NCI-H2171 (cell line): ENCODE results near the gene DENND1B.
"Not testable (repeated sequence)": the region's sequence is repeated elsewhere in the genome, so short reads cannot be mapped to it uniquely, and the experiment has no call there.

ENCODE experiments used
- DNase-seq: peaks from one replicate; lab custom pipeline; 2025; lab: John Stamatoyannopoulos, UW

The DENND1B gene

GRCh38 chr1:197553281-197553680 is 222.0 kb downstream of the DENND1B start:
- no peak for DNase-seq

- DNase-seq, result no peak
Measured at GRCh38 chr1:197546989-197547388, 228.3 kb downstream of the DENND1B start.

GRCh38 chr1:197544553-197544952 is 230.7 kb downstream of the DENND1B start:
- no peak for DNase-seq

GRCh38 chr1:197544130-197544529 is 231.2 kb downstream of the DENND1B start:
- no peak for DNase-seq

GRCh38 chr1:197541411-197541810 is 233.9 kb downstream of the DENND1B start:
- DNase-seq, result no peak

- peak; percentile 31 for DNase-seq
Measured at GRCh38 chr1:197526736-197527371, 248.4 kb downstream of the DENND1B start.

GRCh38 chr1:197521118-197521739 is 254.1 kb downstream of the DENND1B start:
- no peak for DNase-seq

- DNase-seq, result no peak
Measured at GRCh38 chr1:197519741-197520334, 255.4 kb downstream of the DENND1B start.

GRCh38 chr1:197515421-197515820 is 259.9 kb downstream of the DENND1B start:
- no peak for DNase-seq

GRCh38 chr1:197510691-197511378 is 264.4 kb downstream of the DENND1B start:
- DNase-seq, result no peak

GRCh38 chr1:197496722-197497121 is 278.6 kb downstream of the DENND1B start:
- DNase-seq, result no peak

- not testable (repeated sequence) for DNase-seq
Measured at GRCh38 chr1:197491505-197491904, 283.8 kb downstream of the DENND1B start.

GRCh38 chr1:197486946-197487345 is 288.3 kb downstream of the DENND1B start:
- no peak for DNase-seq

- no peak for DNase-seq
Measured at GRCh38 chr1:197485790-197486189, 289.5 kb downstream of the DENND1B start.

- no peak for DNase-seq
Measured at GRCh38 chr1:197481101-197481500, 294.2 kb downstream of the DENND1B start.

- DNase-seq, result no peak
Measured at GRCh38 chr1:197480446-197480845, 294.8 kb downstream of the DENND1B start.

- no peak for DNase-seq
Measured at GRCh38 chr1:197472141-197472540, 303.1 kb downstream of the DENND1B start.

GRCh38 chr1:197471248-197471985 is 303.9 kb downstream of the DENND1B start:
- DNase-seq, result peak; percentile 46

GRCh38 chr1:197470330-197470729 is 304.9 kb downstream of the DENND1B start:
- DNase-seq, result no peak

GRCh38 chr1:197469620-197470210 is 305.6 kb downstream of the DENND1B start:
- DNase-seq, result no peak

GRCh38 chr1:197468543-197469175 is 306.6 kb downstream of the DENND1B start:
- no peak for DNase-seq
